NCI-H187 (cell line): ENCODE data around the gene TMEM132C.

ENCODE experiments used
- DNase-seq, 2 experiments: peaks; one replicate each; lab custom pipeline; 2025; lab: John Stamatoyannopoulos, UW

Gene TMEM132C

DNA sequence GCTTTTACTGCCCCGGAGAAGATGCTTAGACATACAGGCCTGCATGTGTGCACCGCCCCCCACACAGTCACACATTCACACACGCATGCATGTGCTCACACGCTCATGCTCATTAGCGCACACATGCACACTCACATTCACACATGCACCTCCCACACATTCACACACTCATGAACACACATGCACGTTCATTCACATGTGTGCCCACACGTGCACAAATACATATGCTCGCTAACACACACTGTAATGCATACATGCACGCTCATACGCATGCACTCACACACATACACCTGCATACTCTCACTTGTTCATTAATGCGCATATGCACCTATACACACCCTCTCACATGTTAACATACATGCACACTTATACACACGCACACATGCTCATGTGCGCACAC is 21.9 kb downstream of the TMEM132C start:
- no peak for DNase-seq

DNA sequence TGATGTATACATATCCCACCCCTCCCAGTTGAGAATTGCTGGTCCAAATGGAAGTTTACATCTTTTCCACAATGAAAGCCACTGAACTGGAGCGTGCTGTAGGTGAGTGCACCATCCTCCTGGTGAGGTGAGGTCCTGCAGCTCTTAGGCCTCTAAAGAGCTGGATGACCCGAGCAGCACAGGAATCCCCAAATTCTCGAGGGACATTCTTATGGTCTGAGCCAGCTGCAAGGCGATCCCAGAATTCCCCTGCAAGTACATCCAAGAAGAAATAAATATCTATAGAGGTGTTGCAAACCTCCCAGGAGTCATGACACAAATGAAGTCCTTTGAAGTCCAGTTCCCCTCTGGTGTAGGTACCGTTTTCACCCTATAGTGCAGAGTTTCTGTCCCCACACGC is 24.0 kb downstream of the TMEM132C start:
- DNase-seq = no peak

DNA sequence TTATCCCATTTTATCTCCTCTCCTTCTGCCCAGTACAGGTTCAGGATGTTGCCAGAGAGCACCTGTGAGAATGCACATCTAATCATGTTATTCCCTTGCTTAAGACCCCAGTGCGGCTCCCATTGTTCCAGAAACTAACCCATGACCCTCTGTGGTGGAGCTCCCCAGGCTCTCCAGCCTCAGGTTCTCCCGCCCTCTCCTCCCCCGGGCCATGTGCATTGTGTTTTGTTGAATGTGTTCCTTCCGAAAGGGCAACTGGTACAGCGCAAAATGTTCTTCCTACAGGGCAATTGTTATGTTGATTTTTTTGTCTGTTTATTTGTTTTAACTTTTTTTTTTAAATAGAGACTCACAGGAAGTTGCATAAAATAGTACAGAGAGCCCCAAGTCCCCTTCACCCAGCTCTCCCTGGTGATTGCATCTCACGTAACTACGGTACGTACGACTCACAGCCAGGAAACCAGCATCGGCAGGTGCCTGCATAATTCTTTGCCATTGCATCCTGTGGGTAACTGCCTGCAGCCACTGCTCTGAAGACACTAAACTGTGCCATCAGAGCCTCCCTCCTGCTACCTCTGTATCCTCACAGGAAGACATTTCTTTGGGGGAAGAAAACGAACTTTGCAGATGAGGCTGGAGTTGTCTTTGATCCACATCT is 31.2 kb downstream of the TMEM132C start:
- DNase-seq = no peak

DNA sequence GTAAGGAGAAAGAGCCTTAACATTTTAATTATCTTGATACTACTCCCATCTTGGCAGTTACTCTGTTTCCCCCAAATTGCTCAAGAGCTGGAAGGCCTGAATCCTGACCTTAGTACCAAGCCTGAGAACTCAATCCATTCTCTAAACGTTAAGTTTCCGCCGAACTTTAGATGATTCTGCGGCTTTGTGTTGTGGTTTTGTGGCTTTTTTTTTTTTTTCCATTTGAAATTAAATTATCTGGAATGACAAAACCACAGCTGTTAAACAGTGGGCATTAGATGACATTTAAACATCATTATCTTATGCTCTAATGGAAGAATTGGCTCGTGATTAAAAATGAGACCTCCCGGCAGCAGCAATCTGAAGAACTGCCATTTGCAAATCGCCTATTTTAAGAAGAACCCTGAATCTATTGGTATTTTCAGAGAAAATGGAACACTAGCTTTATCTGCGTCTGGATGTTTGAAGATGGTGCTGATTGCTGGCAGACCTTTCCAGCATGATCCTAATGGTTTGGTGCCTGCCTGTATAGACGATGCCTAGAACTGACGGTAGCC is 38.4 kb downstream of the TMEM132C start:
- DNase-seq = no peak

DNA sequence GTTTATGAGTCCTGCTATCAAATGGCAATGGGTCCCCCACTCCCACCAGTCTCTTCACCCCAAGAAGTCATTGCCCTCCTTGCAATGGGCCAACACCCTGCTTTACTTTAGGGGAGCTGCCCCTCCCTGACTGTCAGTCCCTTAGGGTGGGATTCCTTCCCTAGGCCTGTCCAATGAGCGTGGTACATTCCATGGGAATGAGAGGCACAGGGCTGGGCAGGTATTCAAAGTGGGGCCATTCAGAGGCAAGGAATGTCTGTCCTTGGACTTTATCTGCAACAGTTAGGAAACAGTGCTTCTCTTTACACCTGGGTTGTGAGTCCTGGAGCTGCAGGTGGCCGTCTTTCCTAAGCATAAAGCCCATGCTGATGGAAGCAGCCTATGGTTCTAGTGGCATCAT is 40.8 kb downstream of the TMEM132C start:
- no peak for DNase-seq

DNA sequence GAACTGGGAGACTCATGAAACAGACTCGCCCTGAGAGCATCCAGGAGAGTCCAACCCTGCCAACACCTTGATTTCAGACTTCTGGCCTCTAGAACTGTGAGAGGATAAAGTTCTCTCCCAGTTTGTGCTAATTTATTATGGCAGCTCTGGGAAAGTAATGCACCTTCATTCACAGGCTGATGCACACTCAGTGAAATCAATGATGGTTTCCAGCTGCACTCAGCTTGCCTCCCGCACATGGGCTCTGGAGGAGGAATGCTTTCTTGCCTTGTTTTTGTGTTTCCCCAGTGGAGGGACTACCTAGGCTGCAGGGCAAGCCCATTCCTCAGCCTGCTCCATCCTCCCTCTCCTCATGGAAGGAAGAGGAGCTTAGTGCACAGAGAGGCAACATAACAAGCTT is 45.7 kb downstream of the TMEM132C start:
- DNase-seq = no peak

DNA sequence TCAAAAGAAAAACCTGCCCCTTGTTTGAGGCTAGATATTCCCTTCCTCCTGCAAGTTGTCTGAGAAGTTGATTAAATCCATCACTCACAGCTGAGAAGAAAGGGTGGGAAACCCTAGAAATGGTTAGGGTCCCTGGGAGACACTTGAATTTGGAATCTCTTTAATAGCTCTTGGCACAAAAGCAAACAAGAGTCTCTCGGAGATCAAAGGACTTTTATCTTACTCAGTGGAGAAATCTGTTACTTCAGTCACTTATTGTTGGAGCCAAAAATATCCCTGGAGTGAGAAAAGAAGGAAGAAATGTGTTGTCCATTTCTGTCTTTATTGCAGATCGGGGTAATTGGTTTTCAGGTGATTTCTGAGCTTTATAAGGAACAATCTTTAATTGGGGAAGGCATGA is 47.0 kb downstream of the TMEM132C start:
- DNase-seq = no peak

DNA sequence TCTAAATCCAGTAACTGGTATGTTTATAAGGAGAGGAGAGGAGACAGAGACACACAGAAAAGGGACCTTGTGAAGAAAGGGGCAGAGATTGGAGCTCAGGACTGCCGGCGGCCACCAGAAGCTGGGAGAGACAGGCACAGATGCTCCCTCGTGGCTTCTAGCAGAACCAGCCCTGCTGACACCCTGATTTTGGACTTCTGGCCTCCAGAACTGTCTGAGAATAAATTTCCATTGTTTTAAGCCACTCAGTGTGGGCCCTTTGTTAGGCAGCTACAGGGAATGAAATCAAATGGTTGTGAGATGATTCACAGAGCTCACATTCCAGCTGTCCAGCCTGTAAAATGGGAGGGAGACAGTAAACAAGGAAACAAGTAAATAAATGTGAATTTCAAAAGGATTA is 47.6 kb downstream of the TMEM132C start:
- DNase-seq = no peak

DNA sequence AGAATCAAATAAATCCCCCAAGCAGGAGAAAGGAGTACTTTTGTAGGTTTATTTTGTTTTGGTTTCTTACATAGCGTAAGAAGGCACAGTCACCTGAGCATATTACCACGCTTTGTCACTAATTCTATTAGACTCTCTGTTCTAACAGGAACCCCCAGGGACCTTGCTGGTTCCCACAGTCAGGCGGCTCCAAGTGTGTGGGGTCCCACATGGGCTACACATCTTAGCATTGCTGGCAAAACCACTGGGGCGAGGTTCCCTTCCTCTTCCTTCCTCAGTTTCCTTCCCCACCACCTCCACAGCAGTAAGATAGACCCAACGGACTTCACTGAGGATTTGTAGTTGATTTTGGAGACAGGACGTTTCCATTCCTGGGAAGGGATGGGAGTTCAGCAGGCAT is 49.1 kb downstream of the TMEM132C start:
- DNase-seq = no peak

DNA sequence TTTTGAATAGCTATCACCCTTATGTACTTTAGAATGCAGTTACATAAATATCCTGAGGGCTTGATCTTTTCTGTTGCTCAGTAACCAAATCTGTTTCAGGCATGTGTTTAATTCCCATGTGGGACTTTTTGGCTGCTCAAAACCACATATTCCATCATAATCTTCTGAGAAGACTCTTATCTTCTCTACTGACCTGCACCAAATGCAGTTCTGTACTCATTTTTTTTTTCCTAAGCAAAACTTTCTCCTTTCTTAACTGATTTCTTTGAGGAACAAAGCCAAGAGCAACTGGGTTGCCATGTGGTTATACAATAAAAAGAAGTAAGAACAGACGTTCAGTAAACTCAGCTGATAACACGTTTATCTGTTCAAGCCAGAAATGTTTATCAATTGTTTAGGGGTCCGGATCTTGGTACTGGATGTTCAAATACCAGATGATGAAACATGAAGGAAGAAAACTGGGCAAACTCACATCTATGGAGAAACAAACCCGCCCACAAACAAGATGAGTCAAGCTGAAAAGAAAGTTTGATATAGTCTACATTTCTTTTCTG is 50.1 kb downstream of the TMEM132C start:
- DNase-seq = no peak

DNA sequence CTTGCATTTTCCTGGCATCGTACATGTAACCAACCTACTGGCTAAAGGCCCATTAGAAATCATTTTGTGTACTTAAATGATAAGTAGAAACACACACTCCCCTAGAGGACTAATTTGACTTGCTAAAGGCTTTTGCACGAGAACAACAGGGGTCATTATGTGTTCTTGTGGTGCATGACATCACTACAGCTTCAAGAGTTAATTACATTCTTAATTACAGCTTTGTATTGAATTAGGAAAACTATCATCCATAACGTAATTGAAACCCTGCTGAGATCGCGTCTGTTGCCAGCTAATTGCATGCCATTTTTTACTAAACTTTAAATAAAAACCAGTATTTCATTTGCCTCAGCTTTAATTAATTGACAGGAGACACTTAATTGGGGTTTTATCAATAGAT is 51.4 kb downstream of the TMEM132C start:
- DNase-seq = no peak

DNA sequence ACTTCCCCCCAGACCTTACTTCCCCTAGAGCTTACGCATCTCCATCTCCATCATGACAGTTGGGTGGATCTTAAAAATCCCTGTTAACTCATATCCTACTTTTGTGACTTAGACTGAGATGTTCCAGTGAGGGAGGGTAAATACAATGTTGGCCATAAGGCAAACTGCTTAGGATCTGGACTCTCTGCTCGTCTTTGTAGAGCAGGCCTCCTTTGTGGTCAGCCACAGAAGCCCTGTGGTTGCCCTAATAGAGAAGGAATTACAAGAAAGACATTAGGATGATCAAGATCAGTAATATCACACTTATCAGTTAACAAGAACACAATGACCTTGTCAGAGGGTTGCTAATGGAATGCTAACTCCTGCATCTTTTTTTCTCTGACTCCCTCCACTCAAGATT is 52.0 kb downstream of the TMEM132C start:
- DNase-seq = no peak

DNA sequence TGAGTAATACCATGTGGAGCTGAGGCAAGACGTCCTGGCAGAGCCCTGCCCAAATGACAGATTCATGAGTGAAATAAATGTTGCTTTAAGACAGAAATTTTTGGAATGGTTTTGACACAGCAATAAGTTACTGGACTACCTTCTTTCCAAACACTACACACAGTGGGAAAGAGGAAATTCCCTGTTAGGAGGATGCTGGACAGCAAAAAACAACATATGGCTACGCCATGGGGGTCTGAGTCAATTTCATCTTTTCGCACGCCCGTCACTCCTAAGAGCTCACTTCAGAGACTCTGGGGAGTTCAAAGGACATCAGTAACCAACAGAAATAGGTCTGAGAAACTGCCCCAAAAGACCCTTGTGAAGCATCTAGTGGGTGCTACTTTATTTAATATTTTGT is 55.4 kb downstream of the TMEM132C start:
- DNase-seq = no peak

DNA sequence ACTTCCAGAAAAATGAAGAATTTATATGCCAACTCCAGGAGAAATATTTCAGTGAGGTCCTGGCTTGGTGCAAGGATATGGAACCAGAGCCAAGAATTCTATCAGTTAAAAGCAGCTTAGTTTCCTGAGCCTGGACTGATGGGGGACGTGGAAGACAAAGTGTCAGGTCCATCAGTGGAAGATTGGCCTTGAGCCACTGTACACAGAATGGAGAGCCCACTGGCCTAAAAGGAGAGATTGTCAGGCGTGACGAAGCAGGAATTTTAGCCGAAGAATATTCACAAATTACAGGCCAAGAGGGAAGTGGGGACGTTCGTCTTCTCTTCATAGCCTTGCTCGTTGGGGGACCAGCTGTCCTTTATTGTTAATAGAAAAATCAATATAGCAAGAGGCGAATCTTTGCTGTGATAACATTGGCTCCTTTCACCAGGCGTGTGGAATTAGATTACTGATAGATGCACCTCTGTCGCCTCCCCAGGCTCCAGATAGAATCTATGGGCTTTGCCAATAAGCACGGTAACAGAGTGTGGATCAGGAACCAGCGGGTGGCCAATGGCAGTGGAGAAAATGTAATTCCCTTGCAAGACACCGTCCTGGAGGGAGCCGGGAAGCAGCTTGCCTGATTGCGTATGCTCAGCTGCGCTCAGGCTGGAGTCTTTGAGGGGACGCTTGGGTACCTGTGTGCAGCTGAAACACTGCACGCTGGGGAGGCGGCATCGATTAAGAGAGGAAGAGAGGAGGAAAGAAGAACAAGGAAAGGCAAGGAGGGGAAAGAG is 56.4 kb downstream of the TMEM132C start:
- no peak for DNase-seq

DNA sequence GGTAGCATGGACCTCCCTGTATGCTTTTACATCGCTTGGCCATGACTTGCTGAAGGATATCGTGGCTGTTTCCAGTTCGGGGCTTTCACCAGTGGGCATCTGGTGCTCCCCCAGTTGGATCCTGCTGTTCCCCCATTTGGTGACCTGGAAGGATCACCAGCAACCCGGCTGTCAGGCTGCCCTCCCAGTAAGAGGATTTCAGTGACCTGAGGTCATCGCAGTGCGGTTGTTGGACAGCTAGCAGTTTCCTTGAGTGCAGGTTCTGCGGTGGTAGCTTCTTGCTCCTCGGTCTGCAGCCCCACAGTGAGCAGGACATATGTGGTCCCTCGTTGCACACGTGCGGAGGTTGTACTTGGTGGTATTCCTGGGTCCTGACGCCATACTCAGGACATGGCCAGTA is 58.7 kb downstream of the TMEM132C start:
- no peak for DNase-seq

DNA sequence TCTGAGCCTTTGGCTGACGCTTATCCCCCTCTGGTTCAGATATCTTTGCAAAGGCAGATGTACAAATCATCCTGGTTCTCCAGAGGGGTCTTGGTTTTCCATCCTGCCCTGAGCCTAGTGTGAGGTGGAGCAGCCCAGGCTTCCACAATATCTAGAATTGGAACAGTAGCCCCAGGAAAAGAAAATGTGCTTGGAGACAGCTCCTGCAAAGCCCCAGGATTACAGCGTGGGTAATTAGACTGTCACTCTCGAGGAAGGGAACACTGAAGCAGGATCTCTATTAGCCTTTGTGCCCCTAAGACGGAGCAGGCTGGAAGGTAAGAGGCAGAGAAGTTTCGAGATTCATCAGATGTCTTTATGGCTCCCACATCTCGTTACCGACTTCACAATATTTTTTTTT is 59.4 kb downstream of the TMEM132C start:
- no peak for DNase-seq

DNA sequence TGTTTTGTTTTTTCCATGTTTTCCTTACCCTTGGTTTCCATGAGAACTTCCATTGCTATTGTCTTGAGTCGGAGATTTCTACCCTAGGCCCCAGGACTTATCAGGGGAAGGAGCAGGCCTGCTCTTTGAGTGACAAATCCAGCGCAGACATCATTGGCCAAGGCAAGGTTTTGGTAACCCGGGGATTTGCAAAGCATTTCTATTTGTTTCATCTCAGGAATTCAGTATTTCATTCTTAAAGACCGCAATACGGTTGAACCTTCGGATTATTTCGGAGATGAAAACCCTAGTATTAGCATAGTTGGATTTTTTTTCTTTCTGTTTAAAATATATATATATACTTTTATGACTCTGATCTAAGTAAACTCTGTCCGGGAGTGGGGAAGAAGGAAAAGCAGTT is 62.0 kb downstream of the TMEM132C start:
- no peak for DNase-seq

DNA sequence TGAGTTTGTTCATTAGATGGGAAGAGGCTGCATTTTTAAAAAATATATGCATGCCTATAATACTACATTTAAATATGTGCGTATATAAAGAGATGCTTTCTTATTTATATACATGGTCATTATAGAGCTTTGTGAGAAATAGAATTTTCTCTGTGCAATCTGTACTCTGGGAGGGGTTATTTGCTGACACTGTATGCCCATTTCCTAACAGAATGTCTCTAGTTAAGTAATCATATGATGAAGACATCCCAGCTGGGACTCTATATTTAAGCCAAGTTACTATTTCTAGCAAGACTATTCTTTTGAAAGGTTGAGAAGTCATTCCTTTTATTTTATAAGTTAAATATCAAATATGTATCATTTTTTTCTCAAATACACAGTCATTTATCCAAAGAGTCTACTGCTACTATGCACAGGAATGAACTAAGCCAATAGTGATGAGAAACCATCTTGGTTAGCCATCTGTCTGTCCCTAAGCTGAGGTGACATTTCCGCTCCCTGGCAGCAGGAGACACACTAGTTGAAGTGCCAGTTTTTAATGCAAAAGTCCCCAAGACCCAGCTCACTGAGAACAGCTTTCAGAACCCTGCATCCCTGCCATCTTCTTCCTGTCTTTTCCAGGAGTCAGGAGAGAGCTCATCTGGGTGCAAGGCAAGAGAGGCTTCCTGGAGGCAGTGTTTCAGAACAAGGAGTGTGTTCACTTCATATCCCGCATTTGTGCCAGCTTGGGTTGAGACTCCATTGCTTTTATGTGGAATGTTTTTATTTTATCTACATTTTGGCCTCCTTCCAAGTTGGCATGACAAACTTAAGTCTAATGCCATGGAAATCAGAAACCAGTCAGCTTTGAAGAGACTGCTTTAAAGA is 69.5 kb downstream of the TMEM132C start:
- DNase-seq = no peak

DNA sequence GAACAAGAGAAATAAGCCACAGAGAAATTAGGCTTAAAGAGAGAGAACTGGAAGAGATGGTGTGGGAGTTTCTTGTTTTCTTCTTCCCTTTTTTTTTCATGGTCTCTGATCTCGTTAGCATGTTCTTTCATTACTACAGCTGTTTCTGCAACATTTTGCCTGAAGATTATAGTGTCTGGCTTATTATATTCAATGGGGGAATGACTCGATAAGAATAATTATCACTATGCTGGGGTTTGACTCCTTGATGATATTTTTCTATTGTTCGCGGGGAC is 70.0 kb downstream of the TMEM132C start:
- no peak for DNase-seq

DNA sequence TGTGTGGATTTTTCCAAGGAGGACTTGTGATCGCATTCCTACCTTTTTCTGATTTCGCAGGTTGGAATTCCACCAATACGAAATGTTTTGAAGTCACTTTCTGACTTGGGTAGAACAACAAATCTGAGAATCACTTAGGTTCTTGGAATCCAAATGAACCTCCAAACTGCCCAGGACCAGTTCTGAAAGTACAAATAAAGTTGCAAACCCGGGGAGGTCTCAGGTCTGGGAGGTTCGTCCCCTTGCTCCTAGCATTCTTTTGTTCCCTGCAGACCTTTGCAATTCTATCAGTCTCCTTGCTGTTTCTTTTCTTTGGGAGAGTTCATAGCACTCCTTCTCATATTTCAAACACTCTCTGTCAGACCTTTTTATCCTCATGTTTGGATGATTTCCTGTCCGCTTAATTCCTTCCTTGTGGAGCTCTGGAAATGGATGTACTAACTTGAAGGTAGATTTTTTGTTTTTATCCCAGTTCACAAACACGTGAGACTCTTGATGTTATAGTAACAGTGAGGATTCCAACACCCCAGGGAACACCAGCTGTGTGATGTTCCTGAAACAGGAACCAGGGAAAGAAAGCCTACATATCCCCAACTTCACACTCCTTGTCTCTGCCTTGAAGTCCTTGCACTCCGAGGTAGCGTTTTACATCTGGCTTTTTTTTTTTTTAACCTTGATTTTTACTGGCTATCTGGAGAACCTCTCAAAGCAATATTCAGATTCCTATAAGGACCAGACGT is 70.6 kb downstream of the TMEM132C start:
- DNase-seq = no peak

DNA sequence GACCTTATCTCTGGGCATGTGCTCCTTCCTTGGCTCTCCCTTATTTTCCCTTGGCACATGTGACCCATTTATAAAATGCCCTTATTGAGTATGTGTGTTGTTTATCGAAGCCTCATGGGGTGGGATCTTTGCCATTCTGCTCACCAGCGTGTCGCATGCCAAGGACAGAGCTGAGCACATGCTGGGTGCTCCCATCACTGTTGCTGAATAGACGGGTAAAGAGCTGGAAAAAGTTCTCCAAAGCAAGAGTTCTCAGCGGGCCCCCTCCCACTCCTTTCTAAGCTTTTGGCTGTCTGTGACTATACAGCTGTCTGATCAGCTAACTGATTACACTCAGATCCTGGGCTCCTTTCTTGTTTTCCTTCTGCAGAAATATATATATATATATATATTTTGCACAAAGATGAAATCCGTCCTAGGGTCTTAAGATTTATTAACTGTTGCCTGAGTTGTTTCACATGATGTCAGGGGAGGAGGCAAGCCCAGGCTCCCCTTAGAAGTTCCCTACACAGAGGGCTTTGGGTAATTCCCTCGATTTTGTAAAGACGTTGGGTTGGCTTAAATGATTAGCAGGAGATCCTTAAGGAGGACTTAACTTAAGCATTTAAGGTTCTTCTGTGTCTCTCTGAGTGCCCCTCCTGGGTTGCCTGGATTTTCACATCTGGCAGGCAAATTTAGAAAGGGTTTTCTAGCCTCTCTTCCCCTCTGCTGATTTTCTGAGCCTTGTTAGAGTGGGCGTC is 71.6 kb downstream of the TMEM132C start:
- DNase-seq = no peak
